ENCODE measurements around the gene G6PC1.
"Not testable (repeated sequence)": the region's sequence is repeated elsewhere in the genome, so short reads cannot be mapped to it uniquely, and the experiment has no call there.

G6PC1 gene

GRCh38 chr17:42918902-42919521 is 18.4 kb downstream of the G6PC1 start:
- Histone ChIP-seq H3K4me1 (ENCODE audit: control insufficient read depth, insufficient read depth, low read length, poor library complexity, severe bottlenecking) (no peaks in the 10 kb centered on the region), H3K4me3 (ENCODE audit: insufficient read depth, low read depth, low read length, poor library complexity, severe bottlenecking) (no peak overlapping the region)

DNA sequence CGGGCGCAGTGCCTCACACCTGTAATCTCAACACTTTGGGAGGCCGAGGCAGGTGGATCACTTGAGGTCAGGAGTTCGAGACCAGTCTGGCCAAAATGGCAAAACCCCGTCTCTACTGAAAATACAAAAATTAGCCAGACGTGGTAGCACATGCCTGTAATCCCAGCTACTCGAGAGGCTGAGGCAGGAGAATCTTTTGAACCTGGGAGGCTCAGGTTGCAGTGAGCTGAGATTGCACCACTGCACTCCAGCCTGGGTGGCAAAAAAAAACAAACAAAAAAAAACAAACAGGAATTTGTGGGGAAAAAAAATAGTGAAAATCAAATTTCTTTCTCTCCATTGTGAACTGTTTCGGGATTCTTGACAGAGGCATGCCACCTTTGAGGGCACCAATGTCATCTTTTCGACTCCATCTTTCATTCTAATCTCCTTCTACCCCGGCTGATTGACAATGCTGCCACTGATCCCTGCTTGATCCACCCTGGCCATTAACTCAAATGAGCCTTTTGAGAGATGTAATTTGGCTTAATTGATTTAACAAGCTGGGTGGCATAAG is 19.0 kb downstream of the G6PC1 start:
- H3K4me1 ChIP-seq (ENCODE audit: control insufficient read depth, insufficient read depth, low read length, poor library complexity, severe bottlenecking); H3K27me3 ChIP-seq (replicated peaks; ENCODE audit: control insufficient read depth, insufficient read depth, low read length, poor library complexity, severe bottlenecking); H3K9me3 ChIP-seq (ENCODE audit: control insufficient read depth, low read length); H3K36me3 ChIP-seq (ENCODE audit: control insufficient read depth, insufficient read depth, low read length); H3K27ac ChIP-seq (ENCODE audit: insufficient read depth, low read length, poor library complexity, severe bottlenecking); H3K4me3 ChIP-seq (ENCODE audit: insufficient read depth, low read depth, low read length, poor library complexity, severe bottlenecking); DNase-seq: not testable (repeated sequence)

More at GRCh38 chr17:42918902-42919521, 18.4 kb downstream of the G6PC1 start:
- Histone ChIP-seq H3K9me3 (ENCODE audit: control insufficient read depth, low read length) (no peaks in the 10 kb centered on the region), H3K27me3 (replicated peaks; ENCODE audit: control insufficient read depth, insufficient read depth, low read length, poor library complexity, severe bottlenecking) (no peaks in the 10 kb centered on the region), H3K36me3 (ENCODE audit: control insufficient read depth, insufficient read depth, low read length) (no peaks in the 10 kb centered on the region), H3K27ac (ENCODE audit: insufficient read depth, low read length, poor library complexity, severe bottlenecking) (no peak overlapping the region)
- DNase-seq: no peak

DNA sequence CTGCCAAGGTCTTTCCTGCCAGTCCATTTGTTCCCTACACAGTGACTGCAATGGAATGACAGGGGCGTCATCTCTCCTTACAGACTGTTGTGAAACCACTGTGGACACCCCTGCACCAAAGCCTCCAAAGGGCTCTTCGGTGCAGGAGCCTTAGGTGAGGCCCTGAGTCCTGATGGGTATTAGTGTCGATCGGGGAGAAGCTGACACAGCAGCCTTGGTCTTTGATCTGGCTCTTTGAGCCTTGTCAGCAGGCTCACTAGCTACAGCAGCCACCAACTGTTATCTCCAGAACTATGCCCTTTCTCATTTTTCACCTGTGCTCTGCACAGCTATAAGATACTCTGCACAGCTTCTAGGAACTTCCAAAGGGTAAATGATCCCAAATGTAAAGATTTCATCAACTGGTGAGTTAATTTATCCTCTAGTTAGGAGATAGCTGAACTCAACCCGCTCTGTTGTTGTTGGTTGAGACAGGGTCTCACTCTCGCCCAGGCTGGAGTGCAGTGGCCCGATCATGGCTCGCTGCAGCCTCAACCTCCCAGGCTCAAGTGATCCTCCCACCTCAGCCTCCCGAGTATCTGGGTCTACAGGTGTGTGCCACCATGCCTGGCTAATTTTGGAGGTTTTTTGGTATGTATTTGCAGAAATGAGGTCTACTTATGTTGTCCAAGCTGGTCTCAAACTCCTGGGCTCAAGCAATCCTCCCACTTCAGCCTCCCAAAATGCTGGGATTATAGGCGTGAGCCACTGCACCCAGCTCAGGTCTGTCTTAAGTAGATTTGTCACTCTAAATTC is 19.7 kb downstream of the G6PC1 start:
- H3K4me1 ChIP-seq (ENCODE audit: control insufficient read depth, insufficient read depth, low read length, poor library complexity, severe bottlenecking): no peaks in the 10 kb centered on the region
- H3K36me3 ChIP-seq (ENCODE audit: control insufficient read depth, insufficient read depth, low read length): no peaks in the 10 kb centered on the region

DNA sequence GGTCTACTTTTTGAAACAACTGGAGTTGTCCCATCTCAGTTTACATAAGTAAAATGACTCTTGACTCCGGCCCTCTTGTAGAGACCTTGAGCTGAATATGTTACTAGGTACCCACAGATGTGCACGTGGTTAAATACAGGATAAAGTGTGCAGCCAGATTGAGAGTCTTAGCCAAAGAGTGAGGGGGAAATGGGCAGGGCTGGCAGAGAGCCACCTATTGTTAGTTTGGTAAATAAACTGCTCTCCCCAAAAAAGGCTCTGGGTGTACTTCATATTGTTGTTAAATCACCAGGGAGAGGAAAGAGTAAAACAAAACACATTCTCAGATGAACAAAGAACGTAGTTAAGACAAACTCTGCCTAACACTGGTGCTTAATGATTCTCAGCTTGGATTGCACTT is 20.3 kb downstream of the G6PC1 start:
- no peaks in the 10 kb centered on the region for H3K27me3 ChIP-seq (replicated peaks; ENCODE audit: control insufficient read depth, insufficient read depth, low read length, poor library complexity, severe bottlenecking)
- no peak overlapping the region for H3K4me3 ChIP-seq (ENCODE audit: insufficient read depth, low read depth, low read length, poor library complexity, severe bottlenecking)
- no peaks in the 10 kb centered on the region for H3K4me1 ChIP-seq (ENCODE audit: control insufficient read depth, insufficient read depth, low read length, poor library complexity, severe bottlenecking)
- H3K9me3 ChIP-seq (ENCODE audit: control insufficient read depth, low read length): no peaks in the 10 kb centered on the region
- no peaks in the 10 kb centered on the region for H3K36me3 ChIP-seq (ENCODE audit: control insufficient read depth, insufficient read depth, low read length)
- no peak overlapping the region for H3K27ac ChIP-seq (ENCODE audit: insufficient read depth, low read length, poor library complexity, severe bottlenecking)
- no peak for DNase-seq

More for the DNA sequence above, 19.7 kb downstream of the G6PC1 start:
- H3K27ac ChIP-seq (ENCODE audit: insufficient read depth, low read length, poor library complexity, severe bottlenecking): no peak overlapping the region
- H3K27me3 ChIP-seq (replicated peaks; ENCODE audit: control insufficient read depth, insufficient read depth, low read length, poor library complexity, severe bottlenecking): no peaks in the 10 kb centered on the region
- no peaks in the 10 kb centered on the region for H3K9me3 ChIP-seq (ENCODE audit: control insufficient read depth, low read length)
- no peak for DNase-seq
- no peak overlapping the region for H3K4me3 ChIP-seq (ENCODE audit: insufficient read depth, low read depth, low read length, poor library complexity, severe bottlenecking)

DNA sequence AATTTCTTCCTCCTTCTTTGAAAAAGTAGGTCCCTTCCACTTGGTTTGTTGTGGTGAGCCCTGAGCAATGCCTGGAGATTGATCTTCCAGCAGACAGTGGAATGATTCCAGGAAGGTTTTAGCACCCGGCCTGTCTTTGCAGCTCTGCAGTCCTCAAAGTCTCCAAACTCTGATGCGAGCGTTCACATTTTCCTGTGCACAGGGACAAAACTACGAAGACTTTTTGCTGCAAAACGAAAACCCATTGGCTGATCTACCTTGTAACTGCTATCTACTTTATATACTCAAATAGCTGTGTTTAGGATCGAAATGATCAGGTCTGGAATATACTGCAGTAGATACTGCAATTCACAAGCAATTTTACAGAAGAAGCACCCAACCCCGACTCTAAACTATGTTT is 21.7 kb downstream of the G6PC1 start:
- Histone ChIP-seq H3K27ac (ENCODE audit: insufficient read depth, low read length, poor library complexity, severe bottlenecking) (no peak overlapping the region), H3K27me3 (replicated peaks; ENCODE audit: control insufficient read depth, insufficient read depth, low read length, poor library complexity, severe bottlenecking) (no peaks in the 10 kb centered on the region), H3K36me3 (ENCODE audit: control insufficient read depth, insufficient read depth, low read length) (no peaks in the 10 kb centered on the region), H3K4me1 (ENCODE audit: control insufficient read depth, insufficient read depth, low read length, poor library complexity, severe bottlenecking) (no peaks in the 10 kb centered on the region), H3K9me3 (ENCODE audit: control insufficient read depth, low read length) (no peaks in the 10 kb centered on the region), H3K4me3 (ENCODE audit: insufficient read depth, low read depth, low read length, poor library complexity, severe bottlenecking) (no peak overlapping the region)
- no peak for DNase-seq

GRCh38 chr17:42923472-42923871 is 22.9 kb downstream of the G6PC1 start:
- not testable (repeated sequence) for H3K27ac ChIP-seq (ENCODE audit: insufficient read depth, low read length, poor library complexity, severe bottlenecking); H3K36me3 ChIP-seq (ENCODE audit: control insufficient read depth, insufficient read depth, low read length); DNase-seq; H3K9me3 ChIP-seq (ENCODE audit: control insufficient read depth, low read length); H3K4me3 ChIP-seq (ENCODE audit: insufficient read depth, low read depth, low read length, poor library complexity, severe bottlenecking); H3K4me1 ChIP-seq (ENCODE audit: control insufficient read depth, insufficient read depth, low read length, poor library complexity, severe bottlenecking); H3K27me3 ChIP-seq (replicated peaks; ENCODE audit: control insufficient read depth, insufficient read depth, low read length, poor library complexity, severe bottlenecking)

- H3K36me3 ChIP-seq (ENCODE audit: control insufficient read depth, insufficient read depth, low read length): no peaks in the 10 kb centered on the region
These were observed 24.3 kb downstream of the G6PC1 start for GRCh38 chr17:42924891-42925290.

DNA sequence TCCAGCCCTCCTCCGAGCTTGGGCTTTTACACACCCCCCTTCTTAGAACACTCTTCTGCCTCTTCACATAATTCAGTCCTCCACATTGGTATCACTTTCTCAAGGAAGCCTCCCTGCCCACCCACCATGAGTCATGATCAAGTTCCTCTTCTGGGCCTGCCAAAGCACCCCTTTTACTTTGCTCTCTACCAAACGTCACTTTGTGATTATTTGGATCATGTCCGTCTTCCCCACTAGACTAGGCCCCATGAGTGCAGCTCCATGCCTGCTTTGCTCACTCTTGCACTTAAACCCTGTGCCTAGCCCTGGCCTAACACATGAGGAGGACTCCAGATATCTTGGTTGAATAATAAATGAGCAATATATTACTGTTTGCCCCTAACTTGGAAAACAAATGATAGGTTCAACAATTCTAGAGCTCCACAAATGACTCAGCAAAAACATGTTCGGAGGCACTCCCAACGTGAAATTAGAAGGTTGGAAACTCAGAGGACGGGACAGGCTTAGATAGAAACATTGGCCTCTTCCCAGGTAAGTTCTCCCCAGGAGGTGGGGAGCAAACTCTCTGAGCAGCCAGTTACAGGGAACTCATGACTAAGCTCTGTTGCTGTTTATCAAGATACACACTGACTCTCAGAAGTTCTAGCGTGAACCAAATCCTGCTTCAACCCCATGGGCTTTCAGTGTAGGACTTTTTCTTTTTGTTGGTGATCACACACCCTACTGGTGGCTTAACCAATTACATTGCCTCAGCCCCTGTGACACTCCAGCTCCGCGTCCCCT is 28.3 kb downstream of the G6PC1 start:
- H3K36me3 ChIP-seq (ENCODE audit: control insufficient read depth, insufficient read depth, low read length): no peaks in the 10 kb centered on the region
- no peak overlapping the region for H3K4me3 ChIP-seq (ENCODE audit: insufficient read depth, low read depth, low read length, poor library complexity, severe bottlenecking)
- H3K27ac ChIP-seq (ENCODE audit: insufficient read depth, low read length, poor library complexity, severe bottlenecking): no peak overlapping the region
- no peaks in the 10 kb centered on the region for H3K4me1 ChIP-seq (ENCODE audit: control insufficient read depth, insufficient read depth, low read length, poor library complexity, severe bottlenecking)
- no peaks in the 10 kb centered on the region for H3K27me3 ChIP-seq (replicated peaks; ENCODE audit: control insufficient read depth, insufficient read depth, low read length, poor library complexity, severe bottlenecking)
- no peak for DNase-seq
- no peaks in the 10 kb centered on the region for H3K9me3 ChIP-seq (ENCODE audit: control insufficient read depth, low read length)

More at GRCh38 chr17:42924891-42925290, 24.3 kb downstream of the G6PC1 start:
- Histone ChIP-seq H3K27ac (ENCODE audit: insufficient read depth, low read length, poor library complexity, severe bottlenecking) (no peak overlapping the region), H3K9me3 (ENCODE audit: control insufficient read depth, low read length) (no peaks in the 10 kb centered on the region), H3K4me1 (ENCODE audit: control insufficient read depth, insufficient read depth, low read length, poor library complexity, severe bottlenecking) (no peaks in the 10 kb centered on the region), H3K27me3 (replicated peaks; ENCODE audit: control insufficient read depth, insufficient read depth, low read length, poor library complexity, severe bottlenecking) (no peaks in the 10 kb centered on the region), H3K4me3 (ENCODE audit: insufficient read depth, low read depth, low read length, poor library complexity, severe bottlenecking) (no peak overlapping the region)
- no peak for DNase-seq

DNA sequence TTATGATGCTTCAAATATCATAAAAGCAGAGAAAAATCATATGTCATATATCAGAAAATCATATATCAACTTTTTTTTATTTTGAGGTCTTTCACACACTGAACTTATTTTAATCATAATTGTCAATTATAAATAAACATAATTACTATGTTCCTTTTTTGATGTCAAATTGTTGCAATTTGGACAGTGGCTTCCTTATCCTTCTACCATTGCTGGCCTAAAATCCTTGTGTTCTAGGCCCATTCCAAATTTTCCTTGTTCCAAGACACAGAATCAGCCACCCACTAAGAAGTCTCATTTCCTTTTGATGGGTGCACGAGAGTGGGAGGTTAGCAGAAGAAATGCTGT is 28.9 kb downstream of the G6PC1 start:
- H3K27ac ChIP-seq (ENCODE audit: insufficient read depth, low read length, poor library complexity, severe bottlenecking): no peak overlapping the region
- H3K36me3 ChIP-seq (ENCODE audit: control insufficient read depth, insufficient read depth, low read length): no peaks in the 10 kb centered on the region
- H3K4me1 ChIP-seq (ENCODE audit: control insufficient read depth, insufficient read depth, low read length, poor library complexity, severe bottlenecking): no peaks in the 10 kb centered on the region
- no peaks in the 10 kb centered on the region for H3K9me3 ChIP-seq (ENCODE audit: control insufficient read depth, low read length)
- no peak overlapping the region for H3K4me3 ChIP-seq (ENCODE audit: insufficient read depth, low read depth, low read length, poor library complexity, severe bottlenecking)
- H3K27me3 ChIP-seq (replicated peaks; ENCODE audit: control insufficient read depth, insufficient read depth, low read length, poor library complexity, severe bottlenecking): no peaks in the 10 kb centered on the region
- DNase-seq: no peak

All from effector memory CD4-positive, alpha-beta T cell (primary cell).